AG08395 (cell line): ENCODE data around the gene C4orf17.
A peak's percentile ranks its signal among the peaks of the same experiment; 100 is the strongest.

ENCODE experiments used
- DNase-seq: peaks from one replicate; pipeline ENCODE4 v3.0.0; 2012; ENCODE audit warnings: mixed read lengths, low spot score

The C4orf17 gene

DNA sequence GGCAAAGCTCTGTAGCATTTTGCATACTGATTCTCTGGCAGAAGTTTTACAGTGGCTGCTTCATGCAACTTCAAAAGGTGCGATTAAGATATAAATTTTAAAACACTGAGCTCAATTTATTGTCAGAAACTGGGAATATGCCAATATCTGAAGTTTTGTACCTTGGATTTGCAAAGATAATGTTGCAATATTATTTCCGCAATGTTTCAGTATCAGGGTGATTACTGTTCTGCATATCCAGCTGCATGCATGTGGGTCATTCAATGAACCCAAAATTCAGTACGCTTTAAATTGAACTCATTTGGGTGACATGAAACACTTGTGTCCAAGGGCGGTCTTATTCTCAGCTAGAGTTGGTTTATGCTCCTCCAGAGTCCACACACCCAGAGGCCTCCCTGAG lies 26.9 kb downstream of the C4orf17 start:
- DNase-seq, result no peak

DNA sequence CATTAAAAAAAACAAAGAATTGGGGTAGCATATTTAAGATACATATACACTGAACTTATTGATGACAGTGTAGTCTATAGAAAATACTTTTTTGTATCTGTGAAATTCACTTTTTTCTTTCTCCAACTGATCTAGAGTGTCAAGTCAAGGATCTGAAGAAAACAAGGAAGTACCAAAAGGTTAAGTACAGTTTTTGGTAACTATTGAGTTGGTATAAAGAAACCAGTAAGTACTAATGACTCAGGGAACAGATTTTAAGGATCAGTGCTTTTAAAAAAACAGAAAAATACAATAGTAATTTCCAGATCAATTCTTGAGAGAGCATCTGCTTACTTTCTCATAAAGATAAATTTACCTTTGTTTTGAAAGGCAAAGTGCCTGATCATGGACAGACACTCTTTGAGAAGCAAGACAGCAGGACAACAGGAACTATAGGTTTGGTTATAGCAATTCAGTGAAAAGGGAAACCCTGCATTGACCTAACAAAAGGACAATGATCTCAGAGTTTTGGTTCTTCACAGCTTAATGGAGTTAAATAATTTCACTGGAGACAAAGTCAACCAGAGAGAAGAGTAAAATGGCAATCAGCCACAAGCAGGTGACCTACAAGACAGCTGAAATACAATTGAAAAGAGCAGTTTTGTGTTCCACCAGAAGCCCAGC lies 29.6 kb downstream of the C4orf17 start:
- no peak for DNase-seq

DNA sequence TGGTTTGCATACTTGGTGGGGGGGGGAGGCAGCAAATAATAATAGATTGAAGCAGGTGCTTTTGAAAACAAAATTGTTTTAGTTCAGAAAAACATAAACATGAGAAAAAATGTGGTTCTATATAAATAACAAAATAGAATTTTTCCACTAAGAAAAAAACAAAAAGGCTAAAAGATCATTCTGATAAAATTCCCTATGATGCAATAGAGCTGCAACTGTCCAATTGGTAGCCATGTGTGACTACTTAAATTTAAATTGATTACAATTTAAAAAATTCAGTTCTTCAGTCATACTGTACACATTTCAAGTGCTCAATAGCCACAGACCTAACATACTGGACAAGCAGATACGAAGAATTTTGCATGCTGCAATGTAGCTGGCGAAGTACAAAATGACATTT lies 42.1 kb downstream of the C4orf17 start:
- DNase-seq, result no peak

DNA sequence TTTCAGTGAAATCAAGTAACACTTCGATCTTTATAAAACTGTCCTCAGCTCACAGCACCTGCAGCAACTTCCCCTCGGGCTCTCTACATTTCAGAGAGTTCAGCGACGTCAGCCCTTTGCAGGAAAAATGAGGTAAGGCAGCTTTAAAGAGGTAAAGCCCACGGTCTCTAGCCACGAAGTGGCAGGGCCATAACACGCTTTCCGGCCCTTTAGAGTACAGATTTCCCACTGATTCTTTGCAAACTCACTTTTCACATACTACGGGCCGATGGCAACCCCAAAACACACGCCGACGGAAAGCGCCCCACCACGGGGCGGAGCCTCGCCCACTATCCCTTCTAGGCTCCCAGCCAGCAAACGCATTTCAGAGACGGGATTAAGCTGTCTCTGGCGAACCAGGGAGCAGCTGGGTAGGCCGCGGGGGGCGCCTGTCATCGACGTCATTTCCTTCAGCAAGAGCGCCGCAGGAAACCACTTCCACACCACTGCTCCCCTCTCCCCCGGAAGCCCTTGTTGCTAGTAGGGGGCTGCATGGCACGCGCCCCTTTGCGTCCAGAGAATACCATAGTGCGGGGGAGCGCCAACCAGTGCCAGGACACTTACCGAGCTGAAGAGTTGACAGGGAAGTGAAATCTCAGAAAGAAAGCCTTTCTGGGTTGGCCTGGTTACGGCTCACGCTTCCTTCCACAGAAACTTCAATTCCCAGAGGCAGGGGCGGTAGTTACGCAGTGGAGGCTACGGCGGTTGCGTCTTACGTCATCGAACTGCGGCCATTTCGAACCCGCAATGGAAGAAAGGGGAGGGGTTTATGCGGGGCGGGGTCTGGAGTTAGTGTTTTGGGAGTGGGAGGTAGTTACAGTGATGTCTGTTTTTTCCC lies 52.7 kb downstream of the C4orf17 start, which contains the start of gene TRMT10A:
Gene TRMT10A (minus strand): TSS at position 730 of the 877 bp plus-strand sequence. CDS start 4,701 bp downstream, outside the sequence.
- DNase-seq, result peak; percentile 93

DNA sequence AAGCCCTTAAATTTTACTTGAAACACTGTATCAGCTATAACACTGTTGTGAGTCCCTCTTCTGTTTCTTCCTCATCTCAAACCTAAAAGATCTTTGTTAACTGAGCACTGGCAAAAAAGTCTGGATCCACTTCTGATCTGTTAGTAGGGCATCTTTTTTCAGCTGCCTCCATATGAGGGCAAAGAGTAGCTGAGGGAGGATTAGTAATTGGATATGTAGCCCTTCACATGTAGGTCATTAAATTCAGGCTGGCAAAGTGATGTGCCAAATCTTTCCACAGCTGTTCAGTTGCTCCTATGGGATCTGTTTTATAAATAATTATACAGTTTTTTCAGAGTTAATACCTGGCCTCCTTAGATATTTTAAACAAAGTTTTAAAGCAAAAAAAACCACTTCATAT lies 54.1 kb downstream of the C4orf17 start:
- no peak for DNase-seq

DNA sequence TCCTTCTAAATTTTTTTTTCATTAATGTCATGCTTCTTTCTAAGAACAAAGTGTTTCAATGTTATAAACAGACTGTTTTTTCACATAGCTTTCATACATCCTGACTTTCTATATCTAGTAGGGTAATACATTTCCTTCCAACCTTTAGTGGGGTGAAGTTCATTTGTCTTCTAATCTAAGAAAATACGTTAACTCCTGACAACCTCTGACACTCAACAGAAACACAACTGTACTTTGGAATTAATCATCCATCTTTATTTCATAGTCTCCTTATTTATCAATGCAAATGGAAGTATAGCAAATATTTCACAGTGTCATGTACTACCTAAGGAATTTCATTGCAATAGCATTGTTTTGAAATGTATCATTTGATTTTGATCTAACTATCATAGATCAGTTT lies 61.1 kb downstream of the C4orf17 start:
- no peak for DNase-seq

DNA sequence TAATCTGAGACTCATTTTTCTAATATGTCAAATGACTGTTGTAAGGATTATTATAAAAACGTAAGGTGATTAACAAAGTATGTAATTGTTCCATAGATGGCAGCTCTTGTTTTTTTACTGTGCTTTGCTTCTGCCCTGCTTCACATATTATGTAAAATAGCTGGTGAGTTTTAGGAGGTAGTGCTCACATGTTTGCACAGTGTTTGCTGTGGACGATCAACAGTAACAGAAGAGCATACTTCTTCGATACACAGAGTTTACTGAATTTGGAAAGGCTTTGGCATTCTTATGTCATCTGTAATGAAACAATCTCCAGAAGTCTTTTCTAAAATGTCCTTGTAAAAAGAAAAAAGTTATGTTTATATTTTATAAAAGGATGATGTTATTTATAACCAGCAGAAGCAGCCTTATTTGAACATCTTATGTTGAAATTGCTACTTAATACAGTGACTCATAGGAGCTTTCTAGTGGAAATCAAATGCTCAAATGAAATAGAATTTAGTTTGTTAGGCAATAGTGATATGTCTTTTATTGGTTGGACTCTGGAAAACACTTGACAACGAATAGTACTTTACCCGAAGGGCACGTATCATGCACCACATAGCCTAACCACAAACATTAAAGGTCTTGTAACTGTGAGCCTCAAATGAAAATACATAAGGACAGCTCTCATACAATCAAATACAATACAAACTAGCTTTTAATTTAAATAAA lies 61.9 kb downstream of the C4orf17 start:
- no peak for DNase-seq

DNA sequence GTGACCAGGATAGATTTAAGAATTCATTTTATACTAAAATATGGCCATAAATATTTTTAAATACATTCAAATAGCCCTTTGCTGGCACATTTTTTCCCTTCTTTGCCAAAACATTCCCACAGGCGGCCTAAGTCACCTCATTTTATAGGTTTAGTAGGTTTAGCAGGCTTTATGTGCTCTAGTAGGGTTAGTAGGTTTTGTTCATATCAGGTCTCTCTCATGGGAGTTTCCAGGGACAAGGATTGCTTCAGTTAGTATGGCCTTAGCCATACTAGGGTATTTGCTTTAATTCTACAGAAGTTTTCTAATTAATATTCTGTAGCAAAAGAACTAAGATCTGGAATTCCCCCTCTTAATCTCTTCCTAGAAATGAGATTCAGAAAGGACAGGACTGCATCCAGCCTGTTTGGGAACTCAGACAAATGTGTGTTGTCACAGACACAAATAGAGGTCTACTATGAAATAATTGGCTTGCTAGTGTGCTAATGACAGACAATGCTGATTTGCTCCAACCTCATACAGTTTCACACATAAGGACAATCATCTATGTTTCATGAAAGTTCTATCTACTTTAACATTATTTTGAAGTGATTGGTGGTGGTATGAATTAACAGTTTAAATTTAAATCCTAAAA lies 63.0 kb downstream of the C4orf17 start:
- DNase-seq, result no peak

DNA sequence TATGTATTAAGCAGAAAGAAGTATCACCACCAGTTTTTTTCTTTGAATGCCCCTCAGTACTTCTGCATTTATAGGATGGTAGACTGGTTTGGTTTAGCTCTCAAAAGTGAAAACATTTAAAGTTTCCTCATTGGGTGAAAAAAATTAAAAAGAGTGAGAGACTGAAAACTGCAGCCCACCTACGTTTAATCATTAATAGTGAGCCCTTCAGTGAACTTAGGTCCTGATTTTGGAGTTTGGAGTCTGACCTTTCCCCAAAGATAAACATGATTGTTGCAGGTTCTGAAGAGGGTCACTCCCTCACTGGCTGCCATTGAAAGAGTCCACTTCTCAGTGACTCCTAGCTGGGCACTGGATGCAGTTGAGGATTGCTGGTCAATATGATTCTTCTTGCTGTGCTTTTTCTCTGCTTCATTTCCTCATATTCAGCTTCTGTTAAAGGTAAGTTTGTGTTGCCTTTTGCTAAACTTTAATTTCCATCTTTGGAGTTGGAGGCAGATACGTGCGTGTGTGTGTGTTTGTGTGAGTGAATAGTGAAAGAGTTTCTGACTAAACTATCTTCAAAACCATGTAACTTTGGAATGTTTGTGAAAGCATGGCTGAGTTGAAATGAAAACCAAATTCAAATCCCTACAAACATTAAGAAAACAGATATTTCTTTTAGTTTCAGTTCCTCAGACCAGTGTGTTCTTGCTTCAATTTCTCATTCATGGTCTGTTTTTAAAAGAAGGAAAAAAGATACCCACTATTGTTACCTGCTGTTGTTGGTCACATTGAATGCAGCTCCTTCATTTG lies 63.9 kb downstream of the C4orf17 start, which contains the start of gene MTTP:
Gene MTTP (plus strand): TSS at position 295 of the 795 bp plus-strand sequence. CDS start 86 bp downstream, at position 381.
- no peak for DNase-seq

DNA sequence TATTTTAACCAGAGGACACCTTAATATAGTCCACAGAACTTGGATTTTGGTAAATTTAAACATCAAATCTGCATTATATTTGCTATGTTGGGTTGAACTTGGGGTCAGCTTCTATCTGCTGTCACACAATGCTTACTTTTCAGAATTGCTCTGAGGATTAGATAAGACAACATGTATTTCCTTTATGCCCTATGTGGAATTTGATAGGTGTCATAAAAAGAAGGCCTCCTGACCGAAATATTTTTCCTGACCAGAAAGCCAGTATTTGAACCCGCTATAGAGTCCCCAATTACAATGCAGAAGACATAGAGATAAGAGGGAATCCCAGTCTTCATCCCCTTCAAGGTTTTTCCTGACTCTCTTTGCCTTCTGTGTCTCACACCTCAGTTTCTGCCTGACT lies 67.9 kb downstream of the C4orf17 start:
- no peak for DNase-seq

DNA sequence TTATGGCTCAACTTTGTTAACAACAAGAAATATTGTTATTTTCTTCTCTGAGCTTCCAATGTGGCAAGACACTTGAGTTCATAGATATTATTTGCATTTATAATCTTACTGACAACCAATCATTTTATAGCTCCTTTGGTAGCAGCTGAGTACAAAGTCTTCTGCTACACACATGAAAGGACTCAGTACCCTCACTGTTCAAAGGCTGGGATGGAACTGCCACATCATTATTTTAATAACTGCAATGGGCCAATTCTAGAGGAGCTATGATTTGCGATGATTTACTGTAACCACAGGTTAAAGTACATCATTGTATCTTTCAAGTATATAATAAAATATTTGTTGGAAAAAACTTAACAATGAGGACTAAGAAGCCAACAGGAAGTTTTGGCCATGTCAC lies 74.7 kb downstream of the C4orf17 start:
- no peak for DNase-seq

DNA sequence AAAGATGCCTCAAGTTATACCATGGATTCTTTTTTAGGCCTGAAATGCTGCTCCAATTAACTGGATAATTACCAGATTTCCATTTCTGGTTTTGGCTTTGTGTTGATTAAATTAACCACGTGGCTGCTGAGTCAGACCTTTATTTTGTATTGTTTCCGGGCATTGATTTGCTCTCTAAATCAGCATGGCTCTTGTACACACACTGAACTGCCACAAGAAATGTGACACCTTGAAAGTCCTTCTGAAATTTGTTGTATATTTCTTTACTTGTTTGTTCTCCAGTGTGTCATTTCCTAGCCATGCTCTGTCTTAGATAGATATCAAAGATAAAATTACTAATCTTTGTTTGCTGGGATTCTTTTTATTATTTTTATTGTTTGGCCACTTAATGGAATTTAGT lies 75.5 kb downstream of the C4orf17 start:
- no peak for DNase-seq

DNA sequence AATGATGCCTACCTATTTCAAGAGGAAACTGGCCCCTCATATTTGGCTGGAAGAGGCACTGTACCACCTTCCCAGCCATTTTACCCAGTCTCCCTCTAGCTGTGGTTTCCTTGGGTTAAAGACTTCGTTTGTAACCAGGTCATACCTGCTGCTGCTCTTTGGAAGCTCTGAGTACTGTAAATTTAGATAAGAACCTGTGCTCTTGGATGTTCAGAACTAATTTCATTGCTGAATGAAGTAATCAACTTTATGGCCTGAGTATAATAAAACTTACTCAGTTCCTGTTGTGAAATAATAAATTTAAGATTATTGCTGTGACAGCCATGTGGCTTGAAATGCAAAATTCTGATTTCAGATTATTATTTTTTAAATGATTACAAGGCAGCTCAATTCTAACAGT lies 76.0 kb downstream of the C4orf17 start:
- DNase-seq, result no peak

DNA sequence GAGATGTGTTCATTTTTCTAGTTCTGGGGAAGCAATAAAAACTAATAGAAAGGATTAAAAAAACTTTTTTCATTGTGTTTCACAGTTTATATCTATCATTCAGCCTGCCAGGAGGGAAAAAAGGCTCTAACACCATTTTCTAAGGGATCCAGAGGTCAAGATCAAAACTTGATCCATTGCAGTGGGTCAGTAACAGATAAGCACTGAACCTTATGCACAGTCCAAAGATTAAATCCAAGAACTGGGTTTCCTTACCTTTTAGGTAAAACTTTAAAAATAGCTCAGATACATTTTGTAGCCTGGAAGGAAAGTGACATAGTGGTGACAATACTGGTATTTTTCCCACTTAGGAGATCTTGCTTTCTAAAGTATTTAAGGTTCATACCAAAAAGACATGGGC lies 76.5 kb downstream of the C4orf17 start:
- DNase-seq, result no peak

DNA sequence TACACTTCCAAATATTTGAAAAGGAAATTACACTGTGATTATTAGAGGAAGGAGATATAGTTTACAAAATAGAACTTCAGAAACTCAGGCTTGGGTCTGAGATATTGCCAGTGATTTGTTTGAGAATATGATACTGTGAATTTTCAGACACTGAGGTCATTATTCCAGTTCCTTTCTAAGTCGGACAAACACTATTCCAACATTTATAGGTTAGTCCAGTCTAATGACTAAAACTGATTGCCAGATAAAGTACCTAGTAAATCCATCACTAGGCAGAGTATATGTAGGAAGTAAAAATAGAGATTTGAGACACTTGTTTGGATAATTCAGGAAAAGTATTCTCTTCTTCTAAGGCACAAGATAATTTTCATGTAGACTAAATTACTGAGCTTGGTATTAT lies 77.0 kb downstream of the C4orf17 start:
- no peak for DNase-seq

DNA sequence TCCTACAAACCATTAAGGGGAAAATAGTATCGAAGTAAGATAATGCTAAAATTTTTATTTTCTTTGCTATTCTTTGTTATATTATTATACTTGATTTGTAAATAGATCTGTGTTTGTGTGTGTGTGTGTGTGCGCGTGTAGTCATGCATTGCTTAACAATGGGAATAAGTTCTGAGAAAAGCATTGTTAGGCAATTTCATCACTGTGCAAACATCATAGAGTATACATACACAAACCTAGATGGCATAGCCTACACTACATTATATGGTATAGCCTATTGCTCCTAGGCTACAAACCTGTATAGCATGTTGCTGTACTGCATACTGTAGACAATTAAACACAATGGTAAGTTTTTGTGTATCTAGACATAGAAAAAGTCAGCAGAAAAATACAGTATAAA lies 80.9 kb downstream of the C4orf17 start:
- no peak for DNase-seq
